Naive thymus-derived CD8-positive, alpha-beta T cell (primary cell): Measurements from ENCODE around the gene P3R3URF. TPM values are rescaled to one million over a fixed set of nuclear protein-coding genes. Genes with fewer than 3 reads are reported as not detected.
A peak's percentile ranks its signal among the peaks of the same experiment; 100 is the strongest.

Source experiments
- ATAC-seq, 2 donors: fragments of 150-1000 bp; cut with Tn5 transposase in 1 of 2; sonication (Bioruptor Pico), chemical (Tn5 transposase) in 1 of 2; 1 replicate in 1 of 2; 2 replicates in 1 of 2; pipeline ENCODE4 v1.10.0; 2021; ENCODE audit warnings: mild to moderate bottlenecking in 2 of 2, moderate library complexity in 2 of 2
- POLR2A ChIA-PET: fragments of 350-600 bp; sonication (Branson Sonifier 250); formaldehyde crosslinking; loops from one replicate; lab custom pipeline; 2021; ENCODE audit warnings: antibody characterized with exemption; lab: Charles Lee
- DNase-seq, 10 donors: peaks; one replicate each; pipeline versions ENCODE4 v3.0.0 to v3.0.0-alpha.2; 2020 to 2022
- H3K27ac Mint-ChIP-seq, 10 donors: one replicate each; pipeline ENCODE4 v1.8.0; 2020 to 2022; ENCODE audit warnings: mild to moderate bottlenecking in 10 of 10, mixed read lengths in 10 of 10, moderate library complexity in 4 of 10, inconsistent platforms in 1 of 10
- H3K27me3 Mint-ChIP-seq, 5 donors: one replicate each; pipeline ENCODE4 v1.8.0; 2021 to 2022; ENCODE audit warnings: mixed read lengths in 5 of 5
- H3K36me3 Mint-ChIP-seq, 3 donors: one replicate each; pipeline ENCODE4 v1.8.0; 2020 to 2022; ENCODE audit warnings: mixed read lengths in 3 of 3, mild to moderate bottlenecking in 2 of 3, inconsistent platforms in 1 of 3
- H3K4me1 Mint-ChIP-seq, 4 donors: one replicate each; pipeline ENCODE4 v1.8.0; 2021 to 2022; ENCODE audit warnings: mixed read lengths in 4 of 4
- H3K4me3 Mint-ChIP-seq, 10 donors: one replicate each; pipeline ENCODE4 v1.8.0; 2020 to 2022; ENCODE audit warnings: mild to moderate bottlenecking in 10 of 10, mixed read lengths in 10 of 10, moderate library complexity in 6 of 10, inconsistent platforms in 1 of 10
- H3K9me3 Mint-ChIP-seq, 9 donors: one replicate each; pipeline ENCODE4 v1.8.0; 2020 to 2022; ENCODE audit warnings: mixed read lengths in 9 of 9, mild to moderate bottlenecking in 3 of 9, inconsistent platforms in 1 of 9, moderate library complexity in 1 of 9
- polyA plus RNA-seq, 3 donors: library from polyadenylated mRNA; unstranded; fragments of 300-500 nt; fragmentation: Illumina TruSeq; gene quantifications; one replicate each; pipeline ENCODE4 v1.2.3, GENCODE V29; 2021
- total RNA-seq, 8 experiments: library from RNA in 2 of 8; stranded (reverse) in 2 of 8; gene quantifications; one replicate each; pipeline ENCODE4 v1.2.3 and lab custom pipeline; 2021 to 2026

The P3R3URF gene
- total and polyA plus RNA-seq, 5 experiments from 2014 or later: not detected

GRCh38 chr1:46134660-46135331, 41.5 kb downstream of the P3R3URF start:
- peaks cover 14 to 33% (median 27%) of the 10 kb centered on the region in 4 donors for H3K4me1 Mint-ChIP-seq
- no peaks in the 10 kb centered on the region for H3K9me3 Mint-ChIP-seq
- H3K4me3 Mint-ChIP-seq: no peak overlapping the region

GRCh38 chr1:46133781-46134350, 42.4 kb downstream of the P3R3URF start:
- Mint-ChIP-seq H3K4me3 (peak overlapping the region; percentile 91 to 100 (median 96)), H3K36me3 (no peaks in the 10 kb centered on the region), H3K27ac (peak overlapping the region in 1 of 10 donors; percentile 97), H3K4me1 (peaks cover 14 to 33% (median 27%) of the 10 kb centered on the region in 4 donors), H3K9me3 (no peaks in the 10 kb centered on the region), H3K27me3 (peaks cover 27 to 81% (median 36%) of the 10 kb centered on the region in 5 donors)
- POLR2A ChIA-PET: interaction anchor here (0.7 kb wide), 1 partner anchor 79 kb away, joined by 4 read pairs; no protein-coding TSS in a partner anchor
- DNase-seq: no peak
- no peak for ATAC-seq

More at GRCh38 chr1:46134660-46135331, 41.5 kb downstream of the P3R3URF start:
- no peak for DNase-seq
- Mint-ChIP-seq H3K27me3 (peaks cover 29 to 81% (median 33%) of the 10 kb centered on the region in 5 donors), H3K27ac (no peak overlapping the region), H3K36me3 (no peaks in the 10 kb centered on the region)
- ATAC-seq: no peak
- POLR2A ChIA-PET: no interaction called here

- POLR2A ChIA-PET: interaction anchor here (1.3 kb wide), 1 partner anchor 34 kb away, joined by 6 read pairs; no protein-coding TSS in a partner anchor
- Mint-ChIP-seq H3K9me3 (no peaks in the 10 kb centered on the region), H3K4me3 (peak overlapping the region; percentile 91 to 100 (median 96)), H3K4me1 (peaks cover 14 to 33% (median 27%) of the 10 kb centered on the region in 4 donors), H3K27ac (peak overlapping the region in 9 of 10 donors; percentile 49 to 97 (median 88)), H3K27me3 (peaks cover 27 to 86% (median 36%) of the 10 kb centered on the region in 5 donors), H3K36me3 (no peaks in the 10 kb centered on the region)
- peak; percentile 29 to 60 for ATAC-seq
- no peak for DNase-seq
Measured at GRCh38 chr1:46133181-46133658, 43.1 kb downstream of the P3R3URF start.

GRCh38 chr1:46132529-46133180, 43.6 kb downstream of the P3R3URF start, which contains the start of gene PIK3R3:
PIK3R3 (minus strand) TSS chr1:46132629; CDS start chr1:46131952, 677 bp downstream.
- Mint-ChIP-seq H3K4me3 (peak within 1 kb of the TSS; percentile 91 to 100 (median 96)), H3K9me3 (no peaks in the 10 kb centered on the region), H3K36me3 (no peaks in the 10 kb centered on the region), H3K27me3 (peaks cover 27 to 86% (median 38%) of the 10 kb centered on the region in 5 donors), H3K4me1 (peaks cover 14 to 33% (median 27%) of the 10 kb centered on the region in 4 donors), H3K27ac (peak within 1 kb of the TSS; percentile 66 to 97 (median 88))
- POLR2A ChIA-PET: interaction anchor here (1.3 kb wide), 1 partner anchor 34 kb away, joined by 6 read pairs; no protein-coding TSS in a partner anchor
- ATAC-seq (peak; percentile 79 to 91), DNase-seq (peak; percentile 40 to 84 (median 67))

GRCh38 chr1:46131712-46132528, 44.4 kb downstream of the P3R3URF start:
- peak overlapping the region; percentile 91 to 100 (median 96) for H3K4me3 Mint-ChIP-seq
- POLR2A ChIA-PET: interaction anchor here (1.3 kb wide), 1 partner anchor 35 kb away, joined by 6 read pairs; no protein-coding TSS in a partner anchor

GRCh38 chr1:46131093-46131492, 45.2 kb downstream of the P3R3URF start:
- DNase-seq: no peak
- Mint-ChIP-seq H3K27me3 (peaks cover 21 to 70% (median 34%) of the 10 kb centered on the region in 5 donors), H3K4me1 (peaks cover 14 to 33% (median 27%) of the 10 kb centered on the region in 4 donors), H3K36me3 (no peaks in the 10 kb centered on the region), H3K27ac (no peak overlapping the region), H3K4me3 (peak overlapping the region; percentile 6 to 99 (median 95)), H3K9me3 (no peaks in the 10 kb centered on the region)
- ATAC-seq: no peak
- POLR2A ChIA-PET: no interaction called here

More at GRCh38 chr1:46131712-46132528, 44.4 kb downstream of the P3R3URF start:
- Mint-ChIP-seq H3K9me3 (no peaks in the 10 kb centered on the region), H3K27ac (peak overlapping the region in 7 of 10 donors; percentile 23 to 86 (median 50)), H3K4me1 (peaks cover 14 to 33% (median 27%) of the 10 kb centered on the region in 4 donors), H3K27me3 (peaks cover 23 to 79% (median 36%) of the 10 kb centered on the region in 5 donors), H3K36me3 (no peaks in the 10 kb centered on the region)
- ATAC-seq (peak; percentile 26 to 67), DNase-seq (peak in 7 of 10 donors; percentile 5 to 38 (median 26))

GRCh38 chr1:46130606-46131005, 45.7 kb downstream of the P3R3URF start:
- no peak overlapping the region for H3K27ac Mint-ChIP-seq
- DNase-seq (no peak), ATAC-seq (no peak)
- POLR2A ChIA-PET: no interaction called here
- no peaks in the 10 kb centered on the region for H3K9me3 Mint-ChIP-seq
- peaks cover 20 to 66% (median 34%) of the 10 kb centered on the region in 5 donors for H3K27me3 Mint-ChIP-seq
- no peaks in the 10 kb centered on the region for H3K36me3 Mint-ChIP-seq
- H3K4me1 Mint-ChIP-seq: peaks cover 14 to 33% (median 27%) of the 10 kb centered on the region in 4 donors
- peak overlapping the region in 2 of 10 donors; percentile 11 to 69 for H3K4me3 Mint-ChIP-seq

- Mint-ChIP-seq H3K27me3 (peaks cover 20 to 65% (median 34%) of the 10 kb centered on the region in 5 donors), H3K36me3 (no peaks in the 10 kb centered on the region), H3K9me3 (no peaks in the 10 kb centered on the region), H3K27ac (no peak overlapping the region), H3K4me3 (no peak overlapping the region), H3K4me1 (peaks cover 14 to 33% (median 27%) of the 10 kb centered on the region in 4 donors)
- DNase-seq (no peak), ATAC-seq (no peak)
- POLR2A ChIA-PET: no interaction called here
Measured at GRCh38 chr1:46130121-46130520, 46.2 kb downstream of the P3R3URF start.

GRCh38 chr1:46128344-46128743, 47.9 kb downstream of the P3R3URF start:
- H3K36me3 Mint-ChIP-seq: no peaks in the 10 kb centered on the region
- DNase-seq (no peak), ATAC-seq (no peak)
- peaks cover 20 to 50% (median 33%) of the 10 kb centered on the region in 5 donors for H3K27me3 Mint-ChIP-seq
- no peaks in the 10 kb centered on the region for H3K9me3 Mint-ChIP-seq
- H3K4me1 Mint-ChIP-seq: peaks cover 13 to 27% (median 20%) of the 10 kb centered on the region in 4 donors
- POLR2A ChIA-PET: no interaction called here
- H3K4me3 Mint-ChIP-seq: no peak overlapping the region
- H3K27ac Mint-ChIP-seq: no peak overlapping the region
